HepG2 (cell line): ENCODE data around the gene ETFA. TPM values are rescaled to one million over a fixed set of nuclear protein-coding genes. Genes with fewer than 3 reads are reported as not detected.

ENCODE experiments used
- HNF1B ChIP-seq: sonication (generic); formaldehyde crosslinking; IDR thresholded peaks from 2 replicates; pipeline ENCODE4 v1.5.1; 2020; ENCODE audit warnings: mild to moderate bottlenecking, moderate library complexity, missing genetic modification reagents
- KLF9 ChIP-seq: IDR thresholded peaks from 2 replicates; pipeline ENCODE4 v1.6.1; 2016; ENCODE audit warnings: low read depth
- MBD4 ChIP-seq: IDR thresholded peaks from 2 replicates; pipeline ENCODE4 v1.6.1; 2012; ENCODE audit warnings: low read length, inconsistent platforms, borderline replicate concordance
- MTA1 ChIP-seq: sonication (generic); formaldehyde crosslinking; IDR thresholded peaks from 2 replicates; pipeline ENCODE4 v1.4.0; 2020; ENCODE audit warnings: missing genetic modification reagents, mild to moderate bottlenecking, borderline replicate concordance
- MTF1 ChIP-seq: sonication (generic); formaldehyde crosslinking; IDR thresholded peaks from 2 replicates; pipeline ENCODE4 v1.5.0; 2020; ENCODE audit warnings: missing genetic modification reagents
- MTF2 ChIP-seq: sonication (generic); formaldehyde crosslinking; IDR thresholded peaks from 2 replicates; pipeline ENCODE4 v1.5.0; 2020; ENCODE audit warnings: missing genetic modification reagents, borderline replicate concordance
- PATZ1 ChIP-seq: sonication (generic); formaldehyde crosslinking; IDR thresholded peaks from 2 replicates; pipeline ENCODE4 v1.4.0; 2020; ENCODE audit warnings: missing genetic modification reagents
- POLR2AphosphoS2 ChIP-seq: IDR thresholded peaks from 2 replicates; pipeline ENCODE4 v1.6.1; 2011; ENCODE audit warnings: low read depth, low read length, improper control_type of control experiment
- POLR2AphosphoS5 ChIP-seq: IDR thresholded peaks from 2 replicates; pipeline ENCODE4 v1.6.1; 2012; ENCODE audit warnings: low read depth, low read length
- SAP130 ChIP-seq: IDR thresholded peaks from 2 replicates; pipeline ENCODE4 v1.6.1; 2016; ENCODE audit warnings: low read depth
- THAP8 ChIP-seq: sonication (generic); formaldehyde crosslinking; IDR thresholded peaks from 2 replicates; pipeline ENCODE4 v1.5.1; 2020; ENCODE audit warnings: missing genetic modification reagents, mild to moderate bottlenecking, borderline replicate concordance
- THRA ChIP-seq: sonication (generic); formaldehyde crosslinking; IDR thresholded peaks from 2 replicates; pipeline ENCODE4 v1.4.0; 2020; ENCODE audit warnings: missing genetic modification reagents, borderline replicate concordance
- XBP1 ChIP-seq: sonication (generic); formaldehyde crosslinking; IDR thresholded peaks from 2 replicates; pipeline ENCODE4 v1.5.0; 2020; ENCODE audit warnings: missing genetic modification reagents
- ZMYM4 ChIP-seq: sonication (generic); formaldehyde crosslinking; IDR thresholded peaks from 2 replicates; pipeline ENCODE4 v1.8.1; 2023; ENCODE audit warnings: mild to moderate bottlenecking, missing genetic modification reagents
- ZNF30 ChIP-seq: sonication (generic); formaldehyde crosslinking; IDR thresholded peaks from 2 replicates; pipeline ENCODE4 v1.5.0; 2020; ENCODE audit warnings: mild to moderate bottlenecking, missing genetic modification reagents
- ZNF607 ChIP-seq: sonication (generic); formaldehyde crosslinking; IDR thresholded peaks from 2 replicates; pipeline ENCODE4 v1.5.1; 2020; ENCODE audit warnings: missing genetic modification reagents, mild to moderate bottlenecking, borderline replicate concordance
- ZNF678 ChIP-seq: sonication (generic); formaldehyde crosslinking; IDR thresholded peaks from 2 replicates; pipeline ENCODE4 v1.4.0; 2020; ENCODE audit warnings: mild to moderate bottlenecking, missing genetic modification reagents
- ZNF781 ChIP-seq: sonication (generic); formaldehyde crosslinking; IDR thresholded peaks from 2 replicates; pipeline ENCODE4 v1.5.1; 2020; ENCODE audit warnings: borderline replicate concordance, mild to moderate bottlenecking, missing genetic modification reagents; ENCODE audit errors: not compliant biosample characterization
- ZNF784 ChIP-seq: sonication (generic); formaldehyde crosslinking; IDR thresholded peaks from 2 replicates; pipeline ENCODE4 v1.5.1; 2020; ENCODE audit warnings: missing genetic modification reagents, mild to moderate bottlenecking, borderline replicate concordance
- polyA plus RNA-seq, 8 experiments: library from polyadenylated mRNA; depleted of rRNA in 3 of 8; stranded (reverse) in 7 of 8; unstranded in 1 of 8; fragments of >200 nt; fragmentation: Illumina TruSeq in 4 of 8; extraction: Trizol in 4 of 8; gene quantifications; 2 replicates each; pipeline versions ENCODE4 v1.2.1 to v1.2.3, GENCODE V29; 2011 to 2016; ENCODE audit warnings: low read depth in 4 of 8, missing spikeins in 1 of 8, mixed read lengths in 1 of 8; ENCODE audit not compliant: insufficient read depth in 1 of 8
- total RNA-seq, 5 experiments: library from RNA; depleted of rRNA; stranded (reverse); fragments of >200 nt; fragmentation: Illumina TruSeq; extraction: Trizol; gene quantifications; 2 replicates each; pipeline ENCODE4 v1.2.3, GENCODE V29; 2016; ENCODE audit warnings: low read depth in 1 of 5
- TF ChIP-seq, protein P1 (sequence below): sonication (generic); formaldehyde crosslinking; IDR thresholded peaks from 2 replicates; pipeline ENCODE4 v1.4.0; 2020; ENCODE audit warnings: missing genetic modification reagents
- TF ChIP-seq, protein P2 (sequence below): sonication (generic); formaldehyde crosslinking; IDR thresholded peaks from 2 replicates; pipeline ENCODE4 v1.5.0; 2020; ENCODE audit warnings: missing genetic modification reagents

Gene ETFA
- total and polyA plus RNA-seq, 2 of the 13 experiments (the other 11 are each of a cell fraction or from before 2014, with no cell fraction given): 291 to 396 TPM

DNA sequence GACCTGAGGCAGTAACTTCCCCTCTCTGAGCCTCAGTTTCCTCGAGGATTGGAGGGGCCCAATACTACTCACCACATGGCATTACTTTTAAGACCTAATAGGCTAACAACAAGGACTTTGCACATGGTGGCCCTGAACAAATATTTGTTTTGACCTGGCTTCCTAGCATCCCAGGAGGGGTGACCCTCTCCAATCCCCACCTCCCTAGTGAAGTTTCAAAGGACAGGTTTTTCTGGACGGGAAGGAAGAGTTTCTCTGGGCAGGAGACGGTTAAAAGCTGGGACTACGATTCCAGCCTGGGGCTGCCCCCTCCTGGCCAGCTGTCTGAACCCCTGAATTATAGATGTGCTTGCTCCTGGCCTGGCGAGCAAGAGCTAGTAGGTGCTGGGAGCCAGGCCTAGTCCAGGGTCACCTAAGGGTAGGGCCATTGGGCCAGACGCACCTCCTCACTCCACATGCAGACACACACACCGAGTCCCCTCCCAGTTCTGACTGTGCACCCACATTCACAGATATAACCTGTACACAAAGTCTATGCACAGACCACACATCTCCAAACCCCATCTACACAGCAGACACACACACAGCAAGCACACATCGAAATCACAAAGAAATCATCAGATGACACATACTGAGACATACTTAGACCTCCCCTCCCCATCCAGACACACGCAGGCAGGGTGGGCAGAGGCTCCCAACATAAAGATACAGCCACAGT, 22.6 kb upstream of the ETFA start (continued):
- TF ChIP-seq THRA (CRISPR knock-in tag): peak; percentile 93
- TF ChIP-seq MTF1 (CRISPR knock-in tag): no peak
- TF ChIP-seq KLF9: 0 out of 2 replicates have a peak, but pooled peaks have one; percentile 13
- TF ChIP-seq ZNF607: no peak; the same call in 1 of the 2 replicates
- TF ChIP-seq ZNF781: peak; percentile 22
- TF ChIP-seq, protein P1, sequence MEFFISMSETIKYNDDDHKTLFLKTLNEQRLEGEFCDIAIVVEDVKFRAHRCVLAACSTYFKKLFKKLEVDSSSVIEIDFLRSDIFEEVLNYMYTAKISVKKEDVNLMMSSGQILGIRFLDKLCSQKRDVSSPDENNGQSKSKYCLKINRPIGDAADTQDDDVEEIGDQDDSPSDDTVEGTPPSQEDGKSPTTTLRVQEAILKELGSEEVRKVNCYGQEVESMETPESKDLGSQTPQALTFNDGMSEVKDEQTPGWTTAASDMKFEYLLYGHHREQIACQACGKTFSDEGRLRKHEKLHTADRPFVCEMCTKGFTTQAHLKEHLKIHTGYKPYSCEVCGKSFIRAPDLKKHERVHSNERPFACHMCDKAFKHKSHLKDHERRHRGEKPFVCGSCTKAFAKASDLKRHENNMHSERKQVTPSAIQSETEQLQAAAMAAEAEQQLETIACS (CRISPR knock-in tag): no peak
- TF ChIP-seq, protein P2, sequence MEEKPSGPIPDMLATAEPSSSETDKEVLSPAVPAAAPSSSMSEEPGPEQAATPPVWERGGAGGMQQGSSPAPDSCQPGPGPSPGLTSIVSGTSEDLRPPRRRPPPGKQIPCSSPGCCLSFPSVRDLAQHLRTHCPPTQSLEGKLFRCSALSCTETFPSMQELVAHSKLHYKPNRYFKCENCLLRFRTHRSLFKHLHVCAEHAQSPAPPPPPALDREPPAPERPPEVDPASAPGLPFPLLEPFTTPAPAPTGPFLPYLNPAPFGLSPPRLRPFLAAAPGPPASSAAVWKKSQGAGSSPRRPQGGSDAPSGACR (CRISPR knock-in tag): no peak; the same call in 1 of the 2 replicates
- no peak for TF ChIP-seq MBD4
- TF ChIP-seq ZNF30 (CRISPR knock-in tag): no peak
- TF ChIP-seq POLR2AphosphoS2: no peak
- TF ChIP-seq XBP1: no peak
- no peak for TF ChIP-seq POLR2AphosphoS5
- TF ChIP-seq ZMYM4: peak; percentile 73
- TF ChIP-seq PATZ1 (CRISPR knock-in tag): peak; percentile 90
- no peak for TF ChIP-seq ZNF678 (CRISPR knock-in tag)
- TF ChIP-seq MTA1 (CRISPR knock-in tag): 0 out of 2 replicates have a peak, but pooled peaks have one; percentile 21
- no peak for TF ChIP-seq THAP8 (CRISPR knock-in tag)
- TF ChIP-seq HNF1B: 0 out of 2 replicates have a peak, but pooled peaks have one; percentile 39
- peak; percentile 69 for TF ChIP-seq SAP130 (CRISPR knock-in tag)
- TF ChIP-seq MTF2 (CRISPR knock-in tag): no peak
- no peak for TF ChIP-seq ZNF784 (CRISPR knock-in tag)
